Stimulated activated naive CD4-positive, alpha-beta T cell treated with Interleukin-2 at 50 U/mL for 16 hours (primary cell): Measurements from ENCODE around the gene TMIE.
"Not testable (repeated sequence)": the region's sequence is repeated elsewhere in the genome, so short reads cannot be mapped to it uniquely, and the experiment has no call there.

Source experiments
- DNase-seq: peaks from one replicate; lab custom pipeline; 2025; lab: John Stamatoyannopoulos, UW

Gene TMIE

GRCh38 chr3:46685446-46685845 is 15.7 kb upstream of the TMIE start:
- DNase-seq: no peak

DNA sequence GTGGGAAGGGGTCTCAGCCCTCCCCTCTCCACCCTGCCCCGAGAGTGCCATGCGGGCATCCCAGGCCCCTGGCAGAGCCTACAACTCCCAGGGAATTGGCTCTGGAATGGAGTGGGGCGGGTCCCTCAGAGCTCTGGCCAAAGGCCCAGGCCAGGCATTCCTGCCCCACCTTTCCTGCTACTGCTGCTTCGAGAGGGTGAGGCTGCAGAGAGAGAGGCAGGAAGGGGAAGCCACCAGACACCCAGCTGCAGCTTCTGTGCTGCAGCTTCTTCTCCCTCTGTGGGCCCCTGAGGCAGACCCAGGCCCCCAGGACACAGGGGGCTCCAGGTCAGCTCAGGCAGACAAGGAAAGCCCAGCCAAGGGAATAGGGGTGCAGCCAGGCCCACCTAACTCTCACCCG is 10.4 kb upstream of the TMIE start:
- no peak for DNase-seq

GRCh38 chr3:46692566-46692990 is 8.6 kb upstream of the TMIE start:
- no peak for DNase-seq

DNA sequence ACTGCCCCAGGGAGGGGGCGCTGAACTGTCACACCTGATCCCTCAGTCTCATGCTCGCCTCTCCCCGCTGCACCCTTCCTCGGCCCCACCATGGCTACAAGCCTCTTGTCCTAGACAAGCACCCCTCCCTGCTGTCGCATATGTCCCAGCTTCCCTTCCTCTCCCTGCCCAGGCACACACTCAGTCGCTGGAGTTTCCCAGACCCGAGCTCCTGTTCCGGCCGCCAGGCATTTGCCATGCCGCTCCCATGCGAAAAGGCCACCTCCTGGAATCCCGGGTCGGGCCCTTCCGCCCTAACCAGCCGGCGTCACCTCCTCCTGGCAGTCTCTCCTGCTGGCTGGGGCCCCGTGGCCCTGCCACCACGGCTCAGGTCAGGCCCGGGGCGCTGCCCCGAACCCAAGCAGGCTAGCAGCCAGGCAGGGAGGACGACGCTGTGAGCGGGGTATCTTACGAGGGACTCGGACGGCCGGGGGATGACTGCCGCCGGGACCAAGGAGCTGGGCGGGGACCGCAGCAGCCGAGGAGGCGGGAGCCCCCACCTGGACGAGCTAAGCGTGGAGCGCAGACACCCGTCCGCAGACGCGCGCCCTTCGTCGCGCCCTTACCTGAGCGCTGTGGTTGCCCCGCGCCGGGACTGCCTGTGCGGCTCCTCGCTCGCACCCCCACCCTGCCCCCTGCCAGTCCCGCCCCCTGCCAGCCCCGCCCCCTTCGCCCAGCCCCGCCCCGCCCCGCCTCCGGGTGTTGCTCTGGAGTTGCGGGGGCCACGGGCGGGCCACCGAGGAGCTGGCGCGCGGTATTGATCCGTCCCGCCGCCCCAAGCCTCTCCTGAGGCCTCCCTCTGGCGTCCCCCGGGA is 7.9 kb upstream of the TMIE start, which contains the start of gene ALS2CL:
Gene ALS2CL, minus strand, starts transcription at position 642 of the 854 bp plus-strand sequence. CDS start 4,239 bp downstream, outside the sequence.
- DNase-seq: peak; percentile 73

DNA sequence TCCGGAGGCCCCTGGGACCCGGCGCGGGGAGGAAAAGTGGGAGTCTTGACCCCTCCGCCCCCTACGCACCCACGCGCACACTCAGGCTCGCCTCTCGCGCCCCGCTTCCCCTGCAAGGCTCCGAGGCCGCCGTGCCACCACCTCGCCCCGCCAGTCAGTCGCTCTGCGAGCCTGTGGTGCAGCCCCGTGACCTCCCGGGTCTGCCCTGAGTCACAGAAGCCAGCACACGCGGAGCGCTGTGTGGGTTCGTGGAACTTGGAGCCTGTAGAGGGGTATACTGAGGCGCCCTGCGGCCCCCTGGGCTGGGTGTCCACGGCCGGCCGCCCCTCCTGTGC is 7.3 kb upstream of the TMIE start:
- DNase-seq: peak; percentile 54

- no peak for DNase-seq
These were observed 6.7 kb upstream of the TMIE start for GRCh38 chr3:46694520-46694919.

DNA sequence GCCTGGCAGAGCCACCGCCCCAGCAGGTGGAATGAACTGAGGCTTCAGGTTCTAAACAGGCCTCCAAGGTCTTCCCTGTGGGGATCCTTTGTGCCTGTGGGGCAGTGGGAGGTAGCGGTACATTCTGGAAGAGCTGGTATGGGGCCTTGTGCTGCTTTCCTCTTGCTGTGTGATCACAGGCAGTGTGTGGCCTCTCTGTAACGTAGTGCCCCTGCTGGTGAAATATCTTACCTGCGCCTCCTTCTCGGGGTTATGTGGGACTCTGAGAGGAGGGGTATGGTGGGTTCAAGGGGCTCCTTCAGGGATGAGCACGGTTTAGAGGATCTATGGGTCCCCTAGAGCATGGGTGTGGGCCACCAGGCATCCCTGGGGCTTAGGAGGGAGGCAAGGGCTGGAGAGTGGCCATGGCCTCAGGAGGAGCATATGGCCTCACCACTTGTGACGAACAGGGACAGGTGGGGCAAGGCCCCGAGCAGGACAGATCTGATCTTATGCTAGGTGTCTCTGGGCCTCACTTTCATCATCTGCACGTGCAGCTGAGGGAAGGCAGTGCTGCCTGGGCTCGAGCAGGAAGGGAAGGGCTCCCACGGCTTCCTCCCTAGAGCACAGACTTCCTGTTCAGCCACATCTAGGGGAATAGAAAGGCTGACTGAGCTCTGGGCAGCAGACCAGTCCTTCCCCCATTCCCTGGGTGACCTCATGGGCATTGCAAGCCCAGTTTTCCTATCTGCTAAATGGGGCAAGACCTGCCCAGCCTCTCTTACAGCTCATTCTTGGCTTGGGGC is 5.8 kb upstream of the TMIE start:
- DNase-seq: peak; percentile 30

DNA sequence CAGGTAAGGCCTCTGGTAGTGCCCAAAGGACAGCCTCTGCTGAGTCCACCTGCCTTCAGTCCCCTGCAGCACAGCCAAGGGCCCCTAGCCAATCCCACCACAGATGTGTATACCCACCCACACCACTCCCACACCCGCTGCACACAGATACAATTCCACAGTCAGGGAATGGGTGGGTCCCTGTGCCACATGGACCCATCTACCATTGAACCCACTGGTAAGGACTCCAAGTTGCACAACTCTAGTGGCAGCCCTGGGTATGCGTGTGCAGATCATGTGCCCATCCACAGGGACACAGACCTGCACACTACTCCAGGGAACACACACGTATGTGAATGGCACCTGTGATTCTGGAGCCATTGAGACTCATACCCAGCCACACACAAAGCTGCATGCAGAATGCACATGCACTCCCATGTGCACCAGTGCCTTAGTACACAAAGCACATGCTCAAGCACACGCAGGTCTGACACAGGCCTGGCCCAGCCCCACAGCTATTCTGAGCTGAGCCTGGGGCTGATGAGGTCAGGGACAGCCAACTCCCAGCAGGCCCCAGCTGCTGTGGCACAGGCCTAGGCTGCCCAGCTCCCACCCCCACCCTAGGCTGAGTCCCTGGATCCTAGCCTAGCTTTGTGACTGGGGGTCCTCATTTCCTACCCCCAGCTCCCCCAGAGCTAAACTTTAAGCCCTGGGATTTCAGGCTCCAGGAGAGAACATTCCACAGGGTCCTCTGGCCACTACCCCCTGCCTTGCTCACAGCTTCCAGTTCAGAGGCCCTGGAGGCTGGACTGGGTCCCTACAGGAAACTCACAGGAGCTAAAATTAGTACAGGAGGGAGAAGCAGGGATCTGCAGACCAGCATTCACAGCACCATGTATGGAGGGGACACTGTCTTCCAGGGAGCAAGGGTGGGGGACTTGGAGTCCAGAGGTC is 5.0 kb upstream of the TMIE start:
- no peak for DNase-seq

DNA sequence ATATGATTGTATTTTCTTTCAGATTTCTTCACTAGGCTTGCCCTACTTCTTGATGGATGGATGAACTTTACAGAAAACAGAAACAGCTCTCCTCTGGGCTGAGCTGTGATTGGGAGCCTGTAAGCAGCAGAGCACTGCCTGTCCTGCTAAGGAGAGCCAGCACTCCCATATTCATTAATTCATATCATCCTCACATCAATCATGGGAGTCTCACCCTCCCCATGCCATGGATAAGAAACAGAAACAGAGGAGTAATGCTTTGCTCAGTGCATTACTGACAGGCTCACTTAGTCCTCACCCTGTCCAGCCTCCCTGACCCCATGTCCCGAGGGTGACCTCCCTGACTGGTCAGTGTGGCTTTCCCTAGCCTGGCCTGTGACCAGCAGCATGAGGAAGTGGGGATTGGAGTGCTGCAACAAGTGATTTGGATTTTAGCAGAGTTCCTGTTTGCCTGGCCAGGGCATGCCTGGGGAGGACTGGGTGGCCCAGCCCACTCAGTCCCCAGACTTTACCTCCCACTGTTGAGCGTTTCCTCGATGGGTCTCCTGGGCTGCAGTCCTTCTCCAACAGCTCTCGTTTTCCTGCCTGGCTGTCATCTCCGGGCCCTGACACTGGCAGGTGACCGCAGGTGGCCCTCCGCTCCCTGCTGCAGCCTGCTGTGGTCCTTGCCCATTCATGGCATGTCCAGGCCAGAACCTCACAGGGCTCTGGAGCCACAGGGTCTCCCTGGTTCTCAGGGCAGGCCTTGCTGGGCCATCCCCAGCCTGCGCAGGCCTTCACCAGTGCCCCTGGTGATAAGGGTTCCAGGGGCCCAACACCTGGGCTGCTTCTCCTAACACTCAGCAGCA is 1.3 kb upstream of the TMIE start:
- no peak for DNase-seq

GRCh38 chr3:46700772-46701171 is 420 bp upstream of the TMIE start:
- no peak for DNase-seq

DNA sequence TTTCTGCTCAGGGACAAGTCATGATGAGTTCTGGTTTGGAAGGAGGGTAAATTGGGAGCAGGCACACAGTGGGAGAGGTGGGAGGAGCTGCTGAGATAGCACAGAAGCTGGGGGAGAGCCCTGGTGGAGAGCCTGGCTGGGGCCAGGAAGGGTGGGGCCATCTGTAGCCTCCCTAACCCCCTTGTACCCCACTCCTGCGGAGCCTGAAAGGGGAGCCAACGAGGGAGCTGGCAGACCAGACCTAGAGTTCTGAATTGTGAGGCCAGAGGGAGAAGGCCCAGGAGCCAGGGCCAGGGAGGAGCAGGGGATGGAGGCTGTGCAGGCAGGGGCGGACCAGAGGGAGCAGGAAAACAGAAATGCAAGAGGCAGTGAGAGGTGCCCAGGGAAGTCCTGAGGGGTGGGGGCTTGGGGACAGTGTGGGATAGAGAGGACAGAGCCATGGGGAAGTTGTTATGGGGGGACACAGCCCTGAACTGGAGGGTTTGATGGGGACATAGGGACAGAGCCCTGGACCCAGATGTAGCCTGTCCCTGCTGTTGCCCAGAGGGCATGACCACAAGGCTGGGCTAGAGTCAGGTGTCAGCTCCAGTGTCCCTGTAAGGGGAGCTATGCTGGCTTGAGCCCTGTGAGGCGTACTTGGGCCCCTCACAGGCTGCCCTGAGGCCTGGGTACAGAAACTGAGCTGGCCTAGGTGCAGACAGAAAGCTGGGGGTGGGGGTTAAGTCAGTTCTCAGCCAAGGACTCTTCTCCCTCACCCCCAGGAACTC is 1.2 kb downstream of the TMIE start:
- DNase-seq: no peak

GRCh38 chr3:46703013-46703520 is 1.9 kb downstream of the TMIE start:
- DNase-seq: no peak

DNA sequence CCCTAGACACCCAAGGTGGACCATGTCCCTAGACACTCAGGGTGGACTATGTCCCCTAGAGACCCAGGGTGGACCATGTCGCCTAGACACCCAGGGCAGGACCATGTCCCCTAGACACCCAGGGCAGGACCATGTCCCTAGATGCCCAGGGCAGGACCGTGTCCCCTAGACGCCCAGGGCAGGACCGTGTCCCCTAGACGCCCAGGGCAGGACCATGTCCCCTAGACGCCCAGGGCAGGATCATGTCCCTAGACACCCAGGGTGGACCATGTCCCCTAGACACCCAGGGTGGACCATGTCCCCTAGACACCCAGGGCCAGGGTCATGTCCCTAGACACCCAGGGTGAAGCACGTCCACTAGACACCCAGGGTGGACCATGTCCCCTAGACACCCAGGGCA is 3.2 kb downstream of the TMIE start:
- DNase-seq: not testable (repeated sequence)

DNA sequence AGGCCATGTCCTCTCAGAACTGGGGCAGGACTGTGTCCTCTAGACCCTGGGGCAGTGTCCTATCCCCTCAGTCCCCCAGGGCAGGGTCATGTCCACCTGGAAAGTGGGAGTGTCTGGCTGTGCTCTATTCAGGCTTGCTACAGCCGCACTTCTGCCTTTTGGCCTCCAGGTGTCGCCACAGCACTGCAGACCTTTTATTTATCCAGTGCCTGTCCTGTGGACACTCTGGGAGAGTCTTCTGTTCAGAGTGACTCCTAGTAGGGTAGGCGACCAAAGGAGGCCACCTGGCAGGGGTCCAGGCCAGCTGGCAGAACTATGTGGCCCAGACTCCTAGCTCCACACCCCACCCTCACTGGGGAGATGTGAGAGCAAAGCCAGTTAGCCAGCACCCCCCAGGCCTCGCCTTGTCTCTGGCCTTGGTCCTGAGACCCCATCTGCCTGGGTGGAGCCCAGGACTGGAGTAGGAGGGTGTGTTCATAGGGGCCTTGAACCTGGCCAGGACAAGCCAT is 3.9 kb downstream of the TMIE start:
- peak; percentile 59 for DNase-seq

- no peak for DNase-seq
These were observed 4.8 kb downstream of the TMIE start for GRCh38 chr3:46705751-46706552.

- no peak for DNase-seq
These were observed 5.8 kb downstream of the TMIE start for GRCh38 chr3:46706771-46707582.

GRCh38 chr3:46707601-46708011 is 6.4 kb downstream of the TMIE start:
- DNase-seq: no peak
